Measurements from ENCODE around the gene LONP1. TPM values are rescaled to one million over a fixed set of nuclear protein-coding genes. Genes with fewer than 3 reads are reported as not detected.

The LONP1 gene
- total RNA-seq, 1 experiment from 2014 or later, result 113 TPM

DNA sequence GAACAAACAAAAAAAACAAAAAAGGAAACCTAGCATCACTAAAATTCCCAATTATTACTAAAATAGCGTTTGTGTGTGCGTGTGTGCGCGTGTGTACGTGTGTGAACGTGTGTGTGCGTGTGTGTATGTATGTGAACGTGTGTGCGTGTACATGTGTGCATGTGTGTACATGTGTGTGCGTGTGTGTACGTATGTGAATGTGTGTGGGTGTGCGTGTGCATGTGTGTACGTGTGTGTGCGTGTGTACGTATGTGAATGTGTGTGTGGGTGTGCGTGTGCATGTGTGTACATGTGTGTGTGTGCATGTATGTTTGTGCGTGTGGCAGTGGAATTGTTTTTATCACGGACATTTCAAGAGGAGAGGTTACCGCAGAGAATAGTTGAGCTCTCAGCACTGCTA is 22.1 kb upstream of the LONP1 start:
- Histone ChIP-seq H3K9ac (ENCODE audit: extremely low read depth, insufficient read length, low read length) (no peak overlapping the region), H4K5ac (ENCODE audit: insufficient read length, low read depth, low read length) (no peak overlapping the region), H3K79me1 (ENCODE audit: insufficient read depth, low read depth, low read length, poor library complexity, severe bottlenecking) (no peaks in the 10 kb centered on the region), H2AFZ (ENCODE audit: low read length) (no peak overlapping the region), H3K23me2 (ENCODE audit: insufficient read length, low read depth, low read length, poor library complexity, severe bottlenecking) (no peaks in the 10 kb centered on the region), H3K79me2 (ENCODE audit: insufficient read depth, low read length) (no peaks in the 10 kb centered on the region), H2BK5ac (ENCODE audit: insufficient read length, low read length) (no peak overlapping the region), H3K23ac (ENCODE audit: insufficient read length, low read depth, low read length) (no peak overlapping the region), H3K27ac (ENCODE audit: insufficient read length, low read depth, low read length) (no peak overlapping the region), H2BK12ac (ENCODE audit: insufficient read length, low read depth, low read length) (no peak overlapping the region), H3K4me1 (ENCODE audit: insufficient read depth, low read length) (no peaks in the 10 kb centered on the region), H2BK120ac (ENCODE audit: low read depth, low read length, poor library complexity, severe bottlenecking) (no peak overlapping the region), H2BK15ac (ENCODE audit: low read depth, low read length) (no peak overlapping the region), H3K9me3 (ENCODE audit: control insufficient read depth, low read depth, low read length) (no peaks in the 10 kb centered on the region), H3K18ac (ENCODE audit: insufficient read length, low read depth, low read length) (no peak overlapping the region), H3K4me2 (ENCODE audit: insufficient read depth, insufficient read length, low read length) (no peak overlapping the region), H4K20me1 (ENCODE audit: control insufficient read depth, insufficient read depth, insufficient read length) (no peaks in the 10 kb centered on the region), H3K56ac (ENCODE audit: insufficient read length, low read depth, low read length) (no peak overlapping the region), H4K8ac (replicated peaks; ENCODE audit: insufficient read length, low read depth, low read length) (no peak overlapping the region), H3K14ac (ENCODE audit: insufficient read depth, low read length) (no peak overlapping the region), H4K91ac (ENCODE audit: insufficient read length, low read depth, low read length) (no peak overlapping the region), H2AK5ac (ENCODE audit: insufficient read length, low read length) (no peak overlapping the region), H3K27me3 (ENCODE audit: insufficient read depth, low read length) (no peaks in the 10 kb centered on the region), H3T11ph (ENCODE audit: low read length) (no peak overlapping the region), H3K4ac (ENCODE audit: low read depth, low read length) (no peak overlapping the region), H2BK20ac (ENCODE audit: low read depth, low read length, poor library complexity, severe bottlenecking) (no peak overlapping the region)
- Mint-ChIP-seq H3K4me1 (0 out of 4 replicates have a peak, but pooled peaks cover 0 to 2% of the 10 kb centered on the region in 2 experiments), H3K27me3 (ENCODE audit: low read depth) (peaks cover 24% of the 10 kb centered on the region), H3K9me3 (0 out of 5 replicates have a peak, but pooled peaks cover 0 to 3% of the 10 kb centered on the region in 2 experiments), H3K36me3 (ENCODE audit: insufficient read depth in 1 of 3, low read depth in 3 of 3) (no peaks in the 10 kb centered on the region), H3K4me3 (no peak overlapping the region), H3K27ac (no peak overlapping the region)
- DNase-seq, result no peak
- WGBS (ENCODE audit: extremely low coverage, insufficient read length, low lambda C conversion rate), result no CpG with 5 or more reads among the region's 19 CpGs
- TF ChIP-seq CTCF (conservative IDR thresholded peaks at IDR 0.05), result no peak
